Stimulated activated naive CD8-positive, alpha-beta T cell treated with anti-CD3 and anti-CD28 coated beads, Interleukin-15, amount 100 ng/mL, for 72 hours (primary cell): ENCODE measurements around the gene AIG1.
"Not testable (repeated sequence)": the region's sequence is repeated elsewhere in the genome, so short reads cannot be mapped to it uniquely, and the experiment has no call there.

Experiments used
- ATAC-seq: fragments of 150-1000 bp; cut with Tn5 transposase; 2 replicates; pipeline ENCODE4 v1.10.0; 2021; ENCODE audit warnings: mild to moderate bottlenecking, moderate library complexity
- DNase-seq, 2 donors: peaks; one replicate each; pipeline ENCODE4 v3.0.0; 2021 to 2022
- H3K27ac Mint-ChIP-seq, 2 donors: one replicate each; pipeline ENCODE4 v1.8.0; 2022; ENCODE audit warnings: mild to moderate bottlenecking in 2 of 2, mixed read lengths in 2 of 2, moderate library complexity in 2 of 2
- H3K27me3 Mint-ChIP-seq: one replicate; pipeline ENCODE4 v1.8.0; 2022; ENCODE audit warnings: mixed read lengths
- H3K4me1 Mint-ChIP-seq: one replicate; pipeline ENCODE4 v1.8.0; 2022; ENCODE audit warnings: mild to moderate bottlenecking, mixed read lengths
- H3K4me3 Mint-ChIP-seq, 2 donors: one replicate each; pipeline ENCODE4 v1.8.0; 2022; ENCODE audit warnings: mild to moderate bottlenecking in 2 of 2, mixed read lengths in 2 of 2, moderate library complexity in 1 of 2
- H3K9me3 Mint-ChIP-seq, 2 donors: one replicate each; pipeline ENCODE4 v1.8.0; 2022; ENCODE audit warnings: mixed read lengths in 2 of 2

Gene AIG1

DNA sequence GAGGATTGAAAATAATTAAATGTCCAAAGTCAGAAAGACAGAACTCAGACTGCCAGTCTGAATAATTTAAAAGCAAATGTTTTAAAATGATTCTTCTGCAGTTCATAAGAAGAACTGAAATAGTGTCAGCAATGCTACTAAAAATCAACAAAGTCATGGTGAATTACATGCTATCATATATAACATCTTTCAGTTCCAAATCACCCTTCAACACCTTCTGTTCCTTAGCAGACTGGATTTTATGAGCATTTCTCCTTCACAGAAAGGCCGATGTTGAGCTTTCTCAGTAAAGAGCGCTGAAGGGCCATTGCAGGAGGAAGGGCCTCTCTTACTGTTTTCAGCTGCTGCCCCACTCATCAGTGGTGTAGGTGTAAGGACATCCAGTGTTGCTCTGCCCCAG is 63.3 kb downstream of the AIG1 start:
- H3K4me3 Mint-ChIP-seq: no peak overlapping the region
- H3K9me3 Mint-ChIP-seq: peaks cover 6 to 17% of the 10 kb centered on the region in 2 donors
- H3K27ac Mint-ChIP-seq: no peak overlapping the region
- DNase-seq (no peak), ATAC-seq (no peak)
- H3K4me1 Mint-ChIP-seq: peaks cover 9% of the 10 kb centered on the region
- H3K27me3 Mint-ChIP-seq: no peaks in the 10 kb centered on the region

GRCh38 chr6:143125455-143125854 is 64.8 kb downstream of the AIG1 start:
- no peaks in the 10 kb centered on the region for H3K27me3 Mint-ChIP-seq
- H3K27ac Mint-ChIP-seq: no peak overlapping the region
- no peak overlapping the region for H3K4me3 Mint-ChIP-seq
- DNase-seq (no peak), ATAC-seq (no peak)
- H3K9me3 Mint-ChIP-seq: peaks cover 6 to 17% of the 10 kb centered on the region in 2 donors
- peaks cover 9% of the 10 kb centered on the region for H3K4me1 Mint-ChIP-seq

- no peak for DNase-seq
- peak; percentile 53 for ATAC-seq
These were observed 65.3 kb downstream of the AIG1 start for GRCh38 chr6:143125864-143126573.

DNA sequence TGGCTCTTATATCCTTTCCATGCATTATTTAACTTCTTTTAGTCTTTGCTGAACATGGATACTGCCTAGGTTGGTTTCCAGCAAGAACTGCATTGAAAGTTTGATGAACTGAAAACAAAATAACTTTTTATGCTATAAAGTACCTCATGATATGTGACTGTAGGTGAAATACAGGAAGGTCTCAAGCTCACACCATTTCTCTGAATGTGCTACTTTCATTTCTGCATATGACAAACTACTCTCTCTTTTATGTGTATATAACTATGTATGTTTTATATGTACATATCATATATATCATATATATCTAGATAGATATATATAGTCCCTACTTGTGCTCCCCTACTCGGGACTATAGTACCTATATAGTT is 65.9 kb downstream of the AIG1 start:
- Mint-ChIP-seq H3K27ac (no peak overlapping the region), H3K4me3 (no peak overlapping the region)
- no peak for ATAC-seq

More at GRCh38 chr6:143125864-143126573, 65.3 kb downstream of the AIG1 start:
- Mint-ChIP-seq H3K4me1 (peaks cover 9% of the 10 kb centered on the region), H3K9me3 (peaks cover 9 to 20% of the 10 kb centered on the region in 2 donors), H3K4me3 (no peak overlapping the region), H3K27me3 (no peaks in the 10 kb centered on the region), H3K27ac (peak overlapping the region in 1 of 2 donors; percentile 75)

DNA sequence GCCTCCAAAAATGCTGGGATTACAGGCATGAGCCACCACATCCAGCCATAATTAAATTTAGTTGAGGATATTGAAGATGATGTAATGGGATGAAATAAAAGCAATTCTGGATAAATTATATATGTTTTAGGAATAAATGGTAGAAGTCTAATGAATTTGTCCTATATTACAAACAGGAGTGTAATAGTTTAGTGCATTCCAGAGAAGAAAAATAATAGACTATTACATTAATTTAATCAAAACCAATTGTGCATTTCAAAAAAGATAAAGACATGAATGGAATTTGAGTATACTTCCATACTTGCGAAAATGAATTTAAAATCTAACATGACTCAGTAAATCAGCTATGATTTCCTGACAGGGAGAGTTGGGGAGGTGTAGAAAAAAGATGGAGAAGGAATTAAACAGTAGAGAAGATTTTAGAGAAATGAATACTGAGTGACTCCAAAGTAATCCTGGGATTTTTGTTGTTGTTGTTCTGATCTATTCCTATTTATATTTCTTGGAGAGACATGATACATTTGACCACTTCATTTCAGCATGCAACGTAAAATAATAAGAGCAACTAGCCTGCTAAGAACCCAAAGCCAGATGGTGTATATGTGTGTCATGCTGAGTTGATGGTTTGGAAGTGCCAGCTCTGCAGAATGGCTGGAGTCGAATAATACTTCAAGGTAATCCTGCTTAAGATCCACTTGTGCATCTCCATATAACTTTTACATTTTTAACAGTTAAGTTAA is 67.4 kb downstream of the AIG1 start:
- no peak for DNase-seq
- peaks cover 10 to 14% of the 10 kb centered on the region in 2 donors for H3K9me3 Mint-ChIP-seq
- no peaks in the 10 kb centered on the region for H3K27me3 Mint-ChIP-seq
- no peak overlapping the region for H3K4me3 Mint-ChIP-seq
- no peak overlapping the region for H3K27ac Mint-ChIP-seq
- no peak for ATAC-seq
- H3K4me1 Mint-ChIP-seq: peaks cover 9% of the 10 kb centered on the region

More for the DNA sequence above, 65.9 kb downstream of the AIG1 start:
- H3K9me3 Mint-ChIP-seq: peaks cover 9 to 20% of the 10 kb centered on the region in 2 donors
- H3K4me1 Mint-ChIP-seq: peaks cover 9% of the 10 kb centered on the region
- no peaks in the 10 kb centered on the region for H3K27me3 Mint-ChIP-seq
- no peak for DNase-seq

DNA sequence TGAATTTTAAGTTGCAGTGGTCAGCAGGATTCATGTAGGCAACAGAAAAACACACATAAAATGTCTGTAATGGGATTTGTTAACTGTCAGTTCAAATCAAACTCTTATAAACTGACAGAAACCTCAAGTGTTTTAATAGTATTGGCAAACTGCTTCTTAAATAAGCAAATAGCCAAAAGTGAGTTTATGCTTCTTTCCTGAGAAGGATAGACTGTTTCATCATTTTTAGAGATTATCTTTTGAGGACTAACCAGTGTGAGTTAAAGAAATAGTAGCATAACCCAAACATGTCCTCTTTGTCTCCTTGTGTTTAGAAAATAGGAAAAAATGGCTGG is 68.0 kb downstream of the AIG1 start:
- DNase-seq: no peak
- Mint-ChIP-seq H3K4me3 (no peak overlapping the region), H3K9me3 (peaks cover 10 to 13% of the 10 kb centered on the region in 2 donors), H3K27ac (no peak overlapping the region), H3K27me3 (no peaks in the 10 kb centered on the region), H3K4me1 (peaks cover 9% of the 10 kb centered on the region)
- no peak for ATAC-seq

DNA sequence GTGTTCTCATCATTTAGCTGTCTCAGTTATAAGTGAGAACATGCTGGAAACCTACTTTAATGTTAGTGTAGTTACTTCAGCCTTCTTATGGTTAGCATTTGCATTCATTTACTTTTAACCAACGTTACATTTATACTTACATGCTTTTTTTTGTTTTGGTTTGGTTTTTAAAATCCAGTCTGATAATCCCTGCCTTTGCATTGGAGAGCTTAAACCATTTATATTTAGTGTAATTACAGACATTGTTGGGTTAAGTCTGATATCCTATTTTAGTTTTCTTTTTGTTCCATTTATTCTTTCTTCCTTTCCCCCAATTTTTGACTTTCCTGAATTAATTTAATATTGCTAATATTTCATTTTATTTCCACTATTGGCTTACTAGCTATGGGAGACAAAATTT is 70.2 kb downstream of the AIG1 start:
- DNase-seq: no peak
- no peak for ATAC-seq
- H3K27me3 Mint-ChIP-seq: no peaks in the 10 kb centered on the region
- peaks cover 15% of the 10 kb centered on the region for H3K4me1 Mint-ChIP-seq
- no peak overlapping the region for H3K4me3 Mint-ChIP-seq
- peaks cover 10 to 13% of the 10 kb centered on the region in 2 donors for H3K9me3 Mint-ChIP-seq
- no peak overlapping the region for H3K27ac Mint-ChIP-seq

- no peaks in the 10 kb centered on the region for H3K27me3 Mint-ChIP-seq
- no peak for ATAC-seq
- peak overlapping the region in 1 of 2 donors; percentile 15 for H3K27ac Mint-ChIP-seq
These were observed 74.6 kb downstream of the AIG1 start for GRCh38 chr6:143135325-143135724.

DNA sequence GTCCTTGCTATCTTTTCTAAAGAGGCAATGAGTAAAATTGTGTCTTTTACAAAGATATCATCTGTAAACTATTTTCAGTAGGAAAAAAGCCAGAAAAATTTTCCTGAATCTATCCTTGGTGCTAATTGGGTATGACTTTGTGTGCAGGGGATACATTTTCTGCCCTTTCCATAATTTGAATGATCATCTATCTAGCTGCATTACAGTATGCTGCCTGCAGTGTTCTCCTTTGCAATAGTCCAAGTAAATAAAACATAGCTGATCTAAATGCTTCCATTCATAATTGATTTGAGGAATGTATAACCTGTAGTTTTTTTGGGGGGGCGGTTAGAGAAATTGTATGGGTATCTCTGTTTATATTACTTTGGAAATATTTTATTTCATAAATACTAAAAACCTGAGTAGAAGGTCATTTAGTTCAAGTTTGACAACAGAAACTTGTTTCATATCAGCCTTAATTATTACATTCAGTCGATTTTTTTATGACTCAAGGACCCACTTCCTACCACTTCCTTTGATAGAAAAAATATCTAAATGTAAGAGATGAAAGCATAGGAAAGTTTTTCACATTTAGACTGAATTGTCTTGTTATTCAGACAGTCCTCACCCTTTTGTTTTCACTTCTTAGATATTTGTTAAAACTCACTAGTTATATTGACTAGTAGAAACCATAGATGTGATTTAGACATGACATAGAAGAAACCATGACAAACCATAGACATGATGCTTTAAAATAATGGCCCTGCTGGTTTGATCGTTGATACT is 75.3 kb downstream of the AIG1 start:
- ATAC-seq (peak; percentile 68), DNase-seq (no peak)
- peak overlapping the region; percentile 88 for H3K27ac Mint-ChIP-seq

More at GRCh38 chr6:143135325-143135724, 74.6 kb downstream of the AIG1 start:
- Mint-ChIP-seq H3K9me3 (peaks cover 34 to 46% of the 10 kb centered on the region in 2 donors), H3K4me1 (peaks cover 47% of the 10 kb centered on the region), H3K4me3 (no peak overlapping the region)
- DNase-seq: no peak

GRCh38 chr6:143136647-143137046 is 76.0 kb downstream of the AIG1 start:
- Mint-ChIP-seq H3K4me1 (peaks cover 50% of the 10 kb centered on the region), H3K4me3 (peak overlapping the region; percentile 38 to 48), H3K27ac (peak overlapping the region; percentile 88), H3K9me3 (peaks cover 34 to 42% of the 10 kb centered on the region in 2 donors), H3K27me3 (no peaks in the 10 kb centered on the region)
- ATAC-seq: peak; percentile 43
- DNase-seq: no peak

More for the DNA sequence above, 75.3 kb downstream of the AIG1 start:
- no peaks in the 10 kb centered on the region for H3K27me3 Mint-ChIP-seq
- peaks cover 50% of the 10 kb centered on the region for H3K4me1 Mint-ChIP-seq
- peaks cover 37 to 47% of the 10 kb centered on the region in 2 donors for H3K9me3 Mint-ChIP-seq
- H3K4me3 Mint-ChIP-seq: peak overlapping the region; percentile 38 to 48

DNA sequence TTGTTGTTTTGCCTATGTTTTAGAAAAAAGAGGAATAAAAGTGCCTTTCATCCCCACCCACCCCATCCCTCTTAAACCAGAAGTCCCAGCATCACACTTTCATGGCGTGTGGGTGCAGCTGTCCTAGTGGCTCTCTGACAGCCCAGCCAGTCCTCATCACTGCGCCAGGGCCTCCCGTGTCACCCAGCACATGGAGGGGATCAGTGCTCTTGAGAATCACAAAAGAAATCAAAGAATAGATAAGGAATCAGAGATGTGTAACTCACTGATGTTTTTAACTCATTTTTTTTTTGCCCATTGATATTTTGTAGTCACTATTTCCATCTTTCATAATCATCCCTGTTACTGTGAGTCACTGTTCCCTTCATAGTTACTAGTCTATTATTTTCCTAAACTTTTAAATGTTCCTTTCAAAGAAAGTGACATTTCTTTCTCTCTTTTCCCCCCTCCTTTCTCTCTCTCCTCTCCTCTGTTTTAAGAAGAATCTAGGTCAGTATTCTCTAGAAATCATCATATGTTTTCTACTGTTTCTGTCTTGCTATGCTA is 78.6 kb downstream of the AIG1 start:
- no peaks in the 10 kb centered on the region for H3K27me3 Mint-ChIP-seq
- H3K4me1 Mint-ChIP-seq: peaks cover 50% of the 10 kb centered on the region
- H3K27ac Mint-ChIP-seq: peak overlapping the region in 1 of 2 donors; percentile 71
- peak overlapping the region in 1 of 2 donors; percentile 21 for H3K4me3 Mint-ChIP-seq
- DNase-seq (no peak), ATAC-seq (no peak)
- peaks cover 34 to 41% of the 10 kb centered on the region in 2 donors for H3K9me3 Mint-ChIP-seq

DNA sequence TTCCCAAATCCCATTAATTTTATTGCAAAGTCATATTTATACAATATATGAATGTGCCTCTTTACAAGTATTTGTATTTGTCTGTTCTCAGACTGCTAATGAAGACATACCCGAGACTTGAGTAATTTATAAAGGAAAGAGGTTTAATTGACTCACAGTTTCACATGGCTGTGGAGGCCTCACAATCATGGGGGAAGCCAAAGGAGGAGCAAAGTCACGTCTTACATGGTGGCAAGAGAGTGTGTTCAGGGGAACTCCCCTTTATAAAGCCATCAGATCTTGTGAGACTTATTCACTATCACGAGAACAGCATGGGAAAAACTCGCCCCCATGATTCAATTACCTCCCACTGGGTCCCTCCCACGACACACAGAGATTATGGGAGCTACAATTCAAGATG is 79.2 kb downstream of the AIG1 start:
- Mint-ChIP-seq H3K4me1 (peaks cover 50% of the 10 kb centered on the region), H3K27ac (peak overlapping the region; percentile 9 to 71), H3K9me3 (peaks cover 34 to 41% of the 10 kb centered on the region in 2 donors)
- not testable (repeated sequence) for H3K27me3 Mint-ChIP-seq, H3K4me3 Mint-ChIP-seq
- ATAC-seq (peak; percentile 72), DNase-seq (peak; percentile 19 to 58)

GRCh38 chr6:143140767-143141166 is 80.1 kb downstream of the AIG1 start:
- no peak for ATAC-seq
- Mint-ChIP-seq H3K27me3 (no peaks in the 10 kb centered on the region), H3K9me3 (peaks cover 34 to 41% of the 10 kb centered on the region in 2 donors), H3K27ac (no peak overlapping the region), H3K4me3 (no peak overlapping the region), H3K4me1 (peaks cover 43% of the 10 kb centered on the region)
- DNase-seq: no peak

- Mint-ChIP-seq H3K27me3 (no peaks in the 10 kb centered on the region), H3K4me1 (peaks cover 43% of the 10 kb centered on the region), H3K27ac (no peak overlapping the region), H3K9me3 (peaks cover 34 to 44% of the 10 kb centered on the region in 2 donors), H3K4me3 (no peak overlapping the region)
- no peak for DNase-seq
- no peak for ATAC-seq
These were observed 80.8 kb downstream of the AIG1 start for GRCh38 chr6:143141442-143141841.

GRCh38 chr6:143146186-143146851 is 85.6 kb downstream of the AIG1 start:
- Mint-ChIP-seq H3K4me3 (no peak overlapping the region), H3K4me1 (peaks cover 11% of the 10 kb centered on the region), H3K27me3 (no peaks in the 10 kb centered on the region), H3K27ac (peak overlapping the region; percentile 31 to 34), H3K9me3 (peaks cover under 1 to 18% of the 10 kb centered on the region in 2 donors)
- peak; percentile 56 for ATAC-seq
- no peak for DNase-seq
